Hematopoietic multipotent progenitor cell (in vitro differentiated cells): Measurements from ENCODE around the gene SLC9A9. TPM values are rescaled to one million over a fixed set of nuclear protein-coding genes. Genes with fewer than 3 reads are reported as not detected.
"Not testable (repeated sequence)": the region's sequence is repeated elsewhere in the genome, so short reads cannot be mapped to it uniquely, and the experiment has no call there.

ENCODE experiments used
- DNase-seq, 3 donors: peaks; one replicate each; pipeline ENCODE4 v3.0.0-alpha.2; 2011 to 2015; ENCODE audit warnings: low read depth in 2 of 3, low spot score in 2 of 3
- total RNA-seq: library from RNA; depleted of rRNA; stranded (reverse); fragments of >200 nt; gene quantifications from one replicate; pipeline ENCODE4 v1.2.3, GENCODE V29; 2012

The SLC9A9 gene
- total RNA-seq, 1 donor = 9.7 TPM

GRCh38 chr3:143526011-143526545 lies 322.2 kb downstream of the SLC9A9 start:
- peak in 2 of 3 donors; percentile 17 to 52 for DNase-seq

- no peak for DNase-seq
Measured at GRCh38 chr3:143525408-143525807, 322.9 kb downstream of the SLC9A9 start.

GRCh38 chr3:143521803-143522202 lies 326.5 kb downstream of the SLC9A9 start:
- DNase-seq = no peak

- DNase-seq = not testable (repeated sequence)
Measured at GRCh38 chr3:143517131-143517530, 331.1 kb downstream of the SLC9A9 start.

GRCh38 chr3:143514874-143515273 lies 333.4 kb downstream of the SLC9A9 start:
- DNase-seq = no peak

GRCh38 chr3:143514109-143514508 lies 334.2 kb downstream of the SLC9A9 start:
- no peak for DNase-seq

GRCh38 chr3:143511174-143511879 lies 336.9 kb downstream of the SLC9A9 start:
- no peak for DNase-seq

- no peak for DNase-seq
Measured at GRCh38 chr3:143510601-143511000, 337.7 kb downstream of the SLC9A9 start.

- DNase-seq = no peak
Measured at GRCh38 chr3:143507735-143508580, 340.3 kb downstream of the SLC9A9 start.

- DNase-seq = peak in 2 of 3 donors; percentile 14 to 66
Measured at GRCh38 chr3:143506190-143506589, 342.1 kb downstream of the SLC9A9 start.

- no peak for DNase-seq
Measured at GRCh38 chr3:143503325-143503885, 344.9 kb downstream of the SLC9A9 start.

- DNase-seq = no peak
Measured at GRCh38 chr3:143502081-143502480, 346.2 kb downstream of the SLC9A9 start.

- DNase-seq = no peak
Measured at GRCh38 chr3:143497382-143497781, 350.9 kb downstream of the SLC9A9 start.

- DNase-seq = no peak
Measured at GRCh38 chr3:143496191-143496590, 352.1 kb downstream of the SLC9A9 start.

- no peak for DNase-seq
Measured at GRCh38 chr3:143495527-143495926, 352.7 kb downstream of the SLC9A9 start.

- DNase-seq = no peak
Measured at GRCh38 chr3:143486611-143487010, 361.7 kb downstream of the SLC9A9 start.

GRCh38 chr3:143484846-143485512 lies 363.3 kb downstream of the SLC9A9 start:
- no peak for DNase-seq

- DNase-seq = no peak
Measured at GRCh38 chr3:143483214-143483613, 365.1 kb downstream of the SLC9A9 start.

GRCh38 chr3:143482106-143483088 lies 365.9 kb downstream of the SLC9A9 start:
- no peak for DNase-seq

- DNase-seq = no peak
Measured at GRCh38 chr3:143480344-143480743, 367.9 kb downstream of the SLC9A9 start.
